DND-41 (cell line): ENCODE results near the gene FAM131A.

Experiments
- ATAC-seq: fragments of 200-7000 bp; cut with Tn5 transposase; 3 replicates; pipeline ENCODE4 v1.9.1; 2021; ENCODE audit warnings: low read depth; ENCODE audit not compliant: insufficient read depth
- DNase-seq: peaks from one replicate; pipeline ENCODE4 v3.0.0-alpha.2; 2020
- H2AFZ ChIP-seq: 2 replicates; pipeline ENCODE4 v1.6.0; 2012; ENCODE audit warnings: low read depth, low read length
- H3K27ac ChIP-seq: 2 replicates; pipeline ENCODE4 v1.5.1; 2012; ENCODE audit warnings: low read length, inconsistent platforms
- H3K27me3 ChIP-seq: fragments of 200-600 bp; sonication (generic); 2 replicates; pipeline ENCODE4 v1.6.0; 2012; ENCODE audit warnings: low read length, mild to moderate bottlenecking, inconsistent platforms; ENCODE audit not compliant: insufficient read depth, poor library complexity
- H3K36me3 ChIP-seq: 2 replicates; pipeline ENCODE4 v1.5.1; 2012; ENCODE audit warnings: low read length, inconsistent platforms; ENCODE audit not compliant: insufficient read depth
- H3K4me1 ChIP-seq: 2 replicates; pipeline ENCODE4 v1.5.1; 2012; ENCODE audit warnings: mild to moderate bottlenecking, low read length; ENCODE audit not compliant: insufficient read depth
- H3K4me2 ChIP-seq: 2 replicates; pipeline ENCODE4 v1.6.0; 2012; ENCODE audit warnings: mild to moderate bottlenecking, moderate library complexity, low read length, inconsistent platforms; ENCODE audit not compliant: insufficient read depth
- H3K4me3 ChIP-seq, 2 experiments: fragments of 200-600 bp in 1 of 2; shearing (Covaris generic) in 1 of 2; 2 replicates each; pipeline ENCODE4 v1.5.1; 2012 to 2016; ENCODE audit warnings: inconsistent platforms in 2 of 2, low read length in 2 of 2, mild to moderate bottlenecking in 2 of 2, low read depth in 1 of 2, moderate library complexity in 1 of 2
- H3K79me2 ChIP-seq: 2 replicates; pipeline ENCODE4 v1.6.0; 2012; ENCODE audit warnings: low read length, inconsistent platforms; ENCODE audit not compliant: insufficient read depth
- H3K9ac ChIP-seq: 2 replicates; pipeline ENCODE4 v1.6.0; 2012; ENCODE audit warnings: low read depth, mild to moderate bottlenecking, inconsistent platforms, low read length, moderate library complexity
- H3K9me3 ChIP-seq: 2 replicates; pipeline ENCODE4 v1.5.1; 2012; ENCODE audit warnings: low read length, moderate library complexity, mild to moderate bottlenecking, inconsistent platforms; ENCODE audit not compliant: insufficient read depth, severe bottlenecking
- H4K20me1 ChIP-seq: 2 replicates; pipeline ENCODE4 v1.6.0; 2012; ENCODE audit warnings: low read length; ENCODE audit not compliant: insufficient read depth
- EZH2 ChIP-seq: IDR thresholded peaks from 3 replicates; pipeline ENCODE4 v1.6.1; 2012; ENCODE audit warnings: borderline replicate concordance, low read depth, mild to moderate bottlenecking, moderate library complexity, low read length, inconsistent platforms; ENCODE audit not compliant: severe bottlenecking
- TF ChIP-seq, protein P1 (sequence below): IDR thresholded peaks from 2 replicates; pipeline ENCODE4 v1.5.1; 2012; ENCODE audit warnings: borderline replicate concordance, low read length, moderate library complexity, mild to moderate bottlenecking; ENCODE audit not compliant: poor library complexity, severe bottlenecking; ENCODE audit errors: extremely low read depth

FAM131A gene

DNA sequence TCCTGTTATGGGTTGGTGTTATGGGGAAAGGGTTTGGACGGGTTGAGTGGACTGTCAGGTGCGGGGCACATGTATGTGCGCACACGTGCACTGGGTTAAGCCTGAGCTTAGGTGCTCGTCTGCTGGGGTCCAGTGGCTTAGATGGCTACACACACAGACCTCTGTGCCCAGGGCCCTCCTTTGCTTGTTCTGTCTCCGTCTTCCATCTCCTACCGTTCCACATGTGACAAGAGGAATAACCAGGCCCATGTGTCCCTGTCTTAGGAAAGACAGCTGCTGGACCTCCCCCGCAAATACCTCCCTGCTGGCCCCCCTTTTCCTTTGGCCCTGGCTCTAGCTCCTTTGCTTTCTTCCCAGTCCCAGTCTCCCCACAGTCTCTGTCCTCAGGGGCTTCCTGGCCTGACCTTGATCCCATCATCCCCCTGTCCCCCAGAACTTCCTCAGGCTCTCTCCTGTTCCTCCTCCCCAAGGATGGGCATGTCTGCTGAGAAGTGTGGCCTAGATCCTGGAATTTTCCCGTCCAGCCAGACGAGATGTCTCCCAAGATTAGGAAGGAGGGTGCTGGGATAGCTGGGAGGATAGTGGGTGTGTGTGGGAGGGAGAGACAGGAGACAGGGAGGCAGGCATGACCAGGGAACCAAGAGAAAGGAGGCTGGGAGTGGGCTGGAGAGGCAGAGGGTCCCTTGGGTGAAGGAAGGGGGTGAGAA lies 41.4 kb downstream of the FAM131A start:
- Histone ChIP-seq H2AFZ (no peak overlapping the region), H3K4me3 (no peak overlapping the region), H3K9ac (no peak overlapping the region), H3K4me1 (no peaks in the 10 kb centered on the region), H3K4me2 (no peak overlapping the region), H3K79me2 (no peaks in the 10 kb centered on the region), H3K27me3 (no peaks in the 10 kb centered on the region), H4K20me1 (no peaks in the 10 kb centered on the region), H3K36me3 (no peaks in the 10 kb centered on the region), H3K9me3 (no peaks in the 10 kb centered on the region), H3K27ac (no peak overlapping the region)
- no peak for DNase-seq
- no peak for TF ChIP-seq EZH2
- TF ChIP-seq, protein P1, sequence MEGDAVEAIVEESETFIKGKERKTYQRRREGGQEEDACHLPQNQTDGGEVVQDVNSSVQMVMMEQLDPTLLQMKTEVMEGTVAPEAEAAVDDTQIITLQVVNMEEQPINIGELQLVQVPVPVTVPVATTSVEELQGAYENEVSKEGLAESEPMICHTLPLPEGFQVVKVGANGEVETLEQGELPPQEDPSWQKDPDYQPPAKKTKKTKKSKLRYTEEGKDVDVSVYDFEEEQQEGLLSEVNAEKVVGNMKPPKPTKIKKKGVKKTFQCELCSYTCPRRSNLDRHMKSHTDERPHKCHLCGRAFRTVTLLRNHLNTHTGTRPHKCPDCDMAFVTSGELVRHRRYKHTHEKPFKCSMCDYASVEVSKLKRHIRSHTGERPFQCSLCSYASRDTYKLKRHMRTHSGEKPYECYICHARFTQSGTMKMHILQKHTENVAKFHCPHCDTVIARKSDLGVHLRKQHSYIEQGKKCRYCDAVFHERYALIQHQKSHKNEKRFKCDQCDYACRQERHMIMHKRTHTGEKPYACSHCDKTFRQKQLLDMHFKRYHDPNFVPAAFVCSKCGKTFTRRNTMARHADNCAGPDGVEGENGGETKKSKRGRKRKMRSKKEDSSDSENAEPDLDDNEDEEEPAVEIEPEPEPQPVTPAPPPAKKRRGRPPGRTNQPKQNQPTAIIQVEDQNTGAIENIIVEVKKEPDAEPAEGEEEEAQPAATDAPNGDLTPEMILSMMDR = no peak
- ATAC-seq = no peak

DNA sequence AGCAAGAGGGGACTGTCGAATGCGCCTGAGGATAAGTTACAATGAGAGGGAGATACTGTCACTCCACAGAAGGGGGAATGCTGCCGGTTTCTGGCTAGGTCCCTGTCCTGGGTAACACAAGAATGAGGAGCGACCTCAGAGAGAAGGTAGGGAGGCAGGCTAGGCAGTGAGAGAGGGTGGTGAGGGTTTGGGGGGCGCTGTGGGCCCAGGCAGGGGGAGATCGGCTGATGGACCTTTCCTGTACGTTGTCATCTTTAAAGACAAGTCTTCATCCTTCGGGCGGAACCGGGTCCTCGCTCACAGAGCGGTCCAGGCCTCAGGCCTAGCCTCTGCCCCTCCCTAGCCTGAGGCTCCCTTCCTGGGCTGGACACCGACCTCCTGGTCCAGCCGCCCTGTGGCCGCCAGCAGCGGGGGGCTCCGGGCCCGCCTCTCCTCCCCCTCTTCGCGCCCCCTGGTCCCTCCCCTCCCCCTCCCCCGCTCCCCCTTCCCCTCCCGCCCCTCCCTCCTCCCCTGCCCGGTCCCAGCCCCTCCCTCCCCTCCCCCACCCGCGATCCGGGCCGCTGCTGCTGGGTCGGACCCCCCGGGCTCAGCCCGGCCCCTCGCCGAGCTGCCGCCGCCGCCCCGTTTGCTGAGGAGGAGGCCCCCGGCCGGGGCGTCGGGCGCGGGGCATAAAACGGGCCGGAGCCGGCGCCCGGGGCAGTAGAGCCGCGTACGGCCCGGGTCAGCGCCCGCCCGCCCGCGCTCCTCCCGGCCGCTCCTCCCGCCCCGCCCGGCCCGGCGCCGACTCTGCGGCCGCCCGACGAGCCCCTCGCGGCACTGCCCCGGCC lies 42.2 kb downstream of the FAM131A start, which contains the start of gene CHRD:
Gene CHRD, plus strand, starts transcription at position 697 of the 827 bp plus-strand sequence. CDS start 265 bp downstream, outside the sequence.
- H3K9ac ChIP-seq = no peak within 1 kb of the TSS
- H3K36me3 ChIP-seq = no peaks in the 10 kb centered on the region
- no peak within 1 kb of the TSS for H3K4me3 ChIP-seq
- no peaks in the 10 kb centered on the region for H3K79me2 ChIP-seq
- no peaks in the 10 kb centered on the region for H3K9me3 ChIP-seq
- no peaks in the 10 kb centered on the region for H3K27me3 ChIP-seq
- no peaks in the 10 kb centered on the region for H3K4me1 ChIP-seq
- no peaks in the 10 kb centered on the region for H4K20me1 ChIP-seq
- DNase-seq (no peak), ATAC-seq (no peak)
- no peak within 1 kb of the TSS for H3K27ac ChIP-seq
- no peak within 1 kb of the TSS for H3K4me2 ChIP-seq
- TF ChIP-seq, protein P1 = no peak
- no peak for TF ChIP-seq EZH2
- no peak within 1 kb of the TSS for H2AFZ ChIP-seq

DNA sequence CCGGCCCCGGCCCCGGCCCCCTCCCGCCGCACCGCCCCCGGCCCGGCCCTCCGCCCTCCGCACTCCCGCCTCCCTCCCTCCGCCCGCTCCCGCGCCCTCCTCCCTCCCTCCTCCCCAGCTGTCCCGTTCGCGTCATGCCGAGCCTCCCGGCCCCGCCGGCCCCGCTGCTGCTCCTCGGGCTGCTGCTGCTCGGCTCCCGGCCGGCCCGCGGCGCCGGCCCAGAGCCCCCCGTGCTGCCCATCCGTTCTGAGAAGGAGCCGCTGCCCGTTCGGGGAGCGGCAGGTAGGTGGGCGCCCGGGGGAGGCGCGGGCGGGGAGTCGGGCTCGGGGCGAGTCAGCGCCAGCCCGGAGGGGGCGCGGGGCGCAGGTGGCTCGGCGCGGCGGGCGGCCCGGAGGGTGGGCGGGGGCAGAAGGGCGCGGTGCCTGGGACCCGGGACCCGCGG lies 42.8 kb downstream of the FAM131A start:
- Histone ChIP-seq H3K4me2 (no peak overlapping the region), H2AFZ (no peak overlapping the region), H3K27ac (no peak overlapping the region), H3K9me3 (no peaks in the 10 kb centered on the region), H3K4me1 (no peaks in the 10 kb centered on the region), H4K20me1 (no peaks in the 10 kb centered on the region), H3K9ac (no peak overlapping the region), H3K4me3 (no peak overlapping the region), H3K36me3 (no peaks in the 10 kb centered on the region), H3K27me3 (no peaks in the 10 kb centered on the region), H3K79me2 (no peaks in the 10 kb centered on the region)
- ATAC-seq (no peak), DNase-seq (no peak)
- no peak for TF ChIP-seq EZH2
- TF ChIP-seq, protein P1 = no peak
